ENCODE results near the gene TPM1. TPM values are rescaled to one million over a fixed set of nuclear protein-coding genes. Genes with fewer than 3 reads are reported as not detected.
"Not testable (repeated sequence)": the region's sequence is repeated elsewhere in the genome, so short reads cannot be mapped to it uniquely, and the experiment has no call there.

The TPM1 gene
- total RNA-seq, 1 donor from 2014 or later: 229 TPM

GRCh38 chr15:63094495-63094931 lies 52.0 kb downstream of the TPM1 start:
- Histone ChIP-seq H3K27ac (no peak overlapping the region), H3K9me3 (no peaks in the 10 kb centered on the region), H3K4me3 (no peak overlapping the region), H3K36me3 (no peaks in the 10 kb centered on the region), H3K4me1 (peaks cover 3% of the 10 kb centered on the region), H3K27me3 (no peaks in the 10 kb centered on the region)
- peak; percentile 54 for ATAC-seq
- no peak for DNase-seq
- intact Hi-C loops (cut with DNase I): loop anchor here (5.0 kb wide), 1 partner anchor 47 kb away; no protein-coding TSS in a partner anchor
- TF ChIP-seq, protein P1, sequence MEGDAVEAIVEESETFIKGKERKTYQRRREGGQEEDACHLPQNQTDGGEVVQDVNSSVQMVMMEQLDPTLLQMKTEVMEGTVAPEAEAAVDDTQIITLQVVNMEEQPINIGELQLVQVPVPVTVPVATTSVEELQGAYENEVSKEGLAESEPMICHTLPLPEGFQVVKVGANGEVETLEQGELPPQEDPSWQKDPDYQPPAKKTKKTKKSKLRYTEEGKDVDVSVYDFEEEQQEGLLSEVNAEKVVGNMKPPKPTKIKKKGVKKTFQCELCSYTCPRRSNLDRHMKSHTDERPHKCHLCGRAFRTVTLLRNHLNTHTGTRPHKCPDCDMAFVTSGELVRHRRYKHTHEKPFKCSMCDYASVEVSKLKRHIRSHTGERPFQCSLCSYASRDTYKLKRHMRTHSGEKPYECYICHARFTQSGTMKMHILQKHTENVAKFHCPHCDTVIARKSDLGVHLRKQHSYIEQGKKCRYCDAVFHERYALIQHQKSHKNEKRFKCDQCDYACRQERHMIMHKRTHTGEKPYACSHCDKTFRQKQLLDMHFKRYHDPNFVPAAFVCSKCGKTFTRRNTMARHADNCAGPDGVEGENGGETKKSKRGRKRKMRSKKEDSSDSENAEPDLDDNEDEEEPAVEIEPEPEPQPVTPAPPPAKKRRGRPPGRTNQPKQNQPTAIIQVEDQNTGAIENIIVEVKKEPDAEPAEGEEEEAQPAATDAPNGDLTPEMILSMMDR (IDR thresholded peaks at IDR 0.05): no peak

DNA sequence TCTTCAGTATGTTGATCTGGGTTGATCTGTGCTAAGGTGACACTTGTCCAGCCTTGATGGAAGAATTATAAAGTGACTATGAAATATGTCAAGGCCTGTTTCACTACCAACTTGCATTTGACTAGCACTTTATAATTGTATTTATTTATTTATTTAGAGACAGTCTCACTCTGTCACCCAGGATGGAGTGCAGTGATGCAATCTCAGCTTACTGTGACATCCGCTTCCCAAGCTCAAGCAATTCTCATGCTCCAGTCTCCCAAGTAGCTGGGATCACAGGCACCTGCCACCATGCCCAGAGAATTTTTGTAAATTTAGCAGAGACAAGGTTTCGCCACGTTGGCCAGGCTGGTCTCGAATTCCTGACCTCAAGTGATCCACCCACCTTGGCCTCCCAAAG lies 53.6 kb downstream of the TPM1 start:
- TF ChIP-seq, protein P1 (IDR thresholded peaks at IDR 0.05): no peak
- no peak overlapping the region for H3K4me3 ChIP-seq
- no peaks in the 10 kb centered on the region for H3K9me3 ChIP-seq
- H3K4me1 ChIP-seq: no peaks in the 10 kb centered on the region
- no peak overlapping the region for H3K27ac ChIP-seq
- ATAC-seq (no peak), DNase-seq (no peak)
- intact Hi-C loops (cut with DNase I): no loop called here
- H3K27me3 ChIP-seq: no peaks in the 10 kb centered on the region
- H3K36me3 ChIP-seq: no peaks in the 10 kb centered on the region

- H3K27me3 ChIP-seq; ATAC-seq; intact Hi-C loops (cut with DNase I); H3K36me3 ChIP-seq; H3K9me3 ChIP-seq; H3K4me1 ChIP-seq; DNase-seq; H3K27ac ChIP-seq; H3K4me3 ChIP-seq: not testable (repeated sequence)
Observed at GRCh38 chr15:63098901-63099300, 56.4 kb downstream of the TPM1 start.

- H3K9me3 ChIP-seq; H3K4me1 ChIP-seq; intact Hi-C loops (cut with DNase I); H3K27ac ChIP-seq; DNase-seq; H3K36me3 ChIP-seq; H3K27me3 ChIP-seq; H3K4me3 ChIP-seq; ATAC-seq: not testable (repeated sequence)
Observed at GRCh38 chr15:63099581-63099980, 57.0 kb downstream of the TPM1 start.

DNA sequence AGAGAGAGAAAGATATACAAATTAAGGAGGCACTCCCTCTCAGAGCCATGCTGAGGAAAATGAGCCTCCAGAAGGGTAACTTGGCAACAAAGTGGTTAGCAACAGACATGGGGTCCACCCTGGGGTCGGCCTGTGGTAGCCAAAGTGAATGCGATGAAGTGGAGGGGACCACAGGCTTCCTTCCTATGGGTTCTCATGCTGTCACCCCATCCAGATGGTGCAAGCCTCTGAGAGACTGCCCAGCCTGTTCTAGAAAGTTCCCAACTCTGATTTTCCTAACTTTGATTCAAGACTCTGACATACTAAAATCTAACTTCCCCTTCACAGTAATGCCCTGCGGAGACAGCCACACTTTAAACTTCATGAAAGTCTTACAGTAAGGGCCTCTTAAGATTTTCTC lies 60.9 kb downstream of the TPM1 start:
- TF ChIP-seq, protein P1 (IDR thresholded peaks at IDR 0.05): no peak
- ATAC-seq: no peak
- H3K9me3 ChIP-seq: no peaks in the 10 kb centered on the region
- H3K36me3 ChIP-seq: no peaks in the 10 kb centered on the region
- H3K27ac ChIP-seq: no peak overlapping the region
- intact Hi-C loops (cut with DNase I): no loop called here
- H3K4me3 ChIP-seq: no peak overlapping the region
- no peak for DNase-seq
- H3K27me3 ChIP-seq: no peaks in the 10 kb centered on the region
- H3K4me1 ChIP-seq: no peaks in the 10 kb centered on the region

DNA sequence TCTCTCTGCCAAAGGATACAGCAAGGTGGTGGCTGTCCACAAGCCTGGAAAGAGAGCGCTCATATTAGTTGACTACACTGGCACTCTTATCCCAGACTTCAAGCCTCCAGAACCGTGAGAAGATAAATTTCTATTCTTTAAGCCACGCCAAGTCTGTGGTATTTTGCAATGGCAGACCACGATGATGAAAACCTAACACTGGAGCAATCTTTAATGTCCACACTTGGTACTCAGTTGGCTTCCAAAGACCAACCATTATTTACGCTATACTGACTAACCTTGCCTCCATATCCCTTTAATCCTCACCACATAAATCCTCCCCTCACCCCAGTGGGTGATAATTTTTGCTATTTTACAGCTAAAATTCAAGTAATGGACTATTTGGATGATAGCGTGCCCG lies 62.2 kb downstream of the TPM1 start:
- Histone ChIP-seq H3K27ac (no peak overlapping the region), H3K4me3 (no peak overlapping the region), H3K4me1 (no peaks in the 10 kb centered on the region), H3K9me3 (no peaks in the 10 kb centered on the region), H3K36me3 (no peaks in the 10 kb centered on the region), H3K27me3 (no peaks in the 10 kb centered on the region)
- ATAC-seq (no peak), DNase-seq (no peak)
- intact Hi-C loops (cut with DNase I): no loop called here
- TF ChIP-seq, protein P1 (IDR thresholded peaks at IDR 0.05): no peak

GRCh38 chr15:63105354-63105753 lies 62.8 kb downstream of the TPM1 start:
- ATAC-seq; H3K36me3 ChIP-seq; H3K4me1 ChIP-seq; H3K27ac ChIP-seq; intact Hi-C loops (cut with DNase I); DNase-seq; H3K27me3 ChIP-seq; H3K4me3 ChIP-seq; H3K9me3 ChIP-seq: not testable (repeated sequence)

All from upper lobe of right lung (tissue), 1 donor.